OCI-LY1 (cell line): ENCODE results near the gene IFT74.

ENCODE experiments used
- H2AFZ ChIP-seq: fragments of 200-600 bp; sonication (generic), shearing (Covaris generic); 2 replicates; pipeline ENCODE4 v1.6.0; 2014; ENCODE audit warnings: antibody characterized with exemption, mild to moderate bottlenecking, low read length
- H3F3A ChIP-seq: fragments of 200-600 bp; sonication (generic), shearing (Covaris generic); 2 replicates; pipeline ENCODE4 v1.6.0; 2014; ENCODE audit warnings: mild to moderate bottlenecking, antibody characterized with exemption, low read length, moderate library complexity; ENCODE audit not compliant: insufficient read depth
- H3K27ac ChIP-seq: fragments of 200-600 bp; sonication (generic); 2 replicates; pipeline ENCODE4 v1.5.1; 2014; ENCODE audit warnings: low read length, mixed run types, mild to moderate bottlenecking, low read depth; ENCODE audit not compliant: poor library complexity, severe bottlenecking
- H3K27me3 ChIP-seq: fragments of 200-600 bp; sonication (generic); 2 replicates; pipeline ENCODE4 v1.6.0; 2014; ENCODE audit warnings: antibody characterized with exemption, mild to moderate bottlenecking, low read length, moderate library complexity; ENCODE audit not compliant: insufficient read depth
- H3K36me3 ChIP-seq: fragments of 200-600 bp; sonication (generic); 2 replicates; pipeline ENCODE4 v1.6.1; 2014; ENCODE audit warnings: mild to moderate bottlenecking, antibody characterized with exemption, low read length, moderate library complexity, mixed read lengths; ENCODE audit not compliant: insufficient read depth
- H3K4me1 ChIP-seq: fragments of 200-600 bp; sonication (generic); 2 replicates; pipeline ENCODE4 v1.5.1; 2014; ENCODE audit warnings: mild to moderate bottlenecking, low read length, moderate library complexity; ENCODE audit not compliant: insufficient read depth, severe bottlenecking
- H3K4me2 ChIP-seq: fragments of 200-600 bp; sonication (generic), shearing (Covaris generic); 2 replicates; pipeline ENCODE4 v1.6.1; 2014; ENCODE audit warnings: low read length
- H3K4me3 ChIP-seq: fragments of 200-600 bp; sonication (generic); 2 replicates; pipeline ENCODE4 v1.5.1; 2014; ENCODE audit warnings: low read length, low read depth, mild to moderate bottlenecking, mixed read lengths; ENCODE audit not compliant: poor library complexity, severe bottlenecking
- H3K79me2 ChIP-seq: fragments of 200-600 bp; shearing (Covaris generic); 2 replicates; pipeline ENCODE4 v1.6.1; 2016; ENCODE audit warnings: mixed run types, low read length, mixed read lengths; ENCODE audit not compliant: insufficient read depth
- H3K9ac ChIP-seq: fragments of 200-600 bp; sonication (generic), shearing (Covaris generic); 2 replicates; pipeline ENCODE4 v1.6.1; 2014; ENCODE audit warnings: mild to moderate bottlenecking, low read length, mixed read lengths
- H3K9me2 ChIP-seq: fragments of 200-600 bp; sonication (generic), shearing (Covaris generic); 2 replicates; pipeline ENCODE4 v1.6.1; 2014; ENCODE audit warnings: low read depth, mild to moderate bottlenecking, low read length, mixed read lengths
- H3K9me3 ChIP-seq: fragments of 200-600 bp; shearing (Covaris generic); 2 replicates; pipeline ENCODE4 v1.6.1; 2014; ENCODE audit warnings: low read length, mixed read lengths
- H4K20me1 ChIP-seq: fragments of 200-600 bp; sonication (generic), shearing (Covaris generic); 2 replicates; pipeline ENCODE4 v1.6.0; 2016; ENCODE audit warnings: mild to moderate bottlenecking, low read length; ENCODE audit not compliant: insufficient read depth
- EZH2 ChIP-seq: fragments of 200-600 bp; sonication (generic), shearing (Covaris generic); IDR thresholded peaks from 2 replicates; pipeline ENCODE4 v1.8.0; 2017; ENCODE audit warnings: borderline replicate concordance, mixed run types, mild to moderate bottlenecking, antibody characterized with exemption, low read length, moderate library complexity, mixed read lengths
- TF ChIP-seq, protein P1 (sequence below): fragments of 200-600 bp; sonication (generic), shearing (Covaris generic); IDR thresholded peaks from 2 replicates; pipeline ENCODE4 v1.5.1; 2017; ENCODE audit warnings: mild to moderate bottlenecking, antibody characterized with exemption, low read length, moderate library complexity, mixed read lengths

Gene IFT74

GRCh38 chr9:27094640-27095298, 138.6 kb downstream of the IFT74 start:
- Histone ChIP-seq H3K79me2 (no peaks in the 10 kb centered on the region), H3K9ac (no peak overlapping the region), H3K9me2 (no peaks in the 10 kb centered on the region), H2AFZ (no peak overlapping the region), H3K9me3 (no peaks in the 10 kb centered on the region), H3K4me2 (no peak overlapping the region), H3K4me3 (no peak overlapping the region), H3F3A (no peaks in the 10 kb centered on the region), H4K20me1 (no peaks in the 10 kb centered on the region), H3K27ac (no peak overlapping the region), H3K27me3 (no peaks in the 10 kb centered on the region), H3K4me1 (no peaks in the 10 kb centered on the region), H3K36me3 (no peaks in the 10 kb centered on the region)
- TF ChIP-seq, protein P1, sequence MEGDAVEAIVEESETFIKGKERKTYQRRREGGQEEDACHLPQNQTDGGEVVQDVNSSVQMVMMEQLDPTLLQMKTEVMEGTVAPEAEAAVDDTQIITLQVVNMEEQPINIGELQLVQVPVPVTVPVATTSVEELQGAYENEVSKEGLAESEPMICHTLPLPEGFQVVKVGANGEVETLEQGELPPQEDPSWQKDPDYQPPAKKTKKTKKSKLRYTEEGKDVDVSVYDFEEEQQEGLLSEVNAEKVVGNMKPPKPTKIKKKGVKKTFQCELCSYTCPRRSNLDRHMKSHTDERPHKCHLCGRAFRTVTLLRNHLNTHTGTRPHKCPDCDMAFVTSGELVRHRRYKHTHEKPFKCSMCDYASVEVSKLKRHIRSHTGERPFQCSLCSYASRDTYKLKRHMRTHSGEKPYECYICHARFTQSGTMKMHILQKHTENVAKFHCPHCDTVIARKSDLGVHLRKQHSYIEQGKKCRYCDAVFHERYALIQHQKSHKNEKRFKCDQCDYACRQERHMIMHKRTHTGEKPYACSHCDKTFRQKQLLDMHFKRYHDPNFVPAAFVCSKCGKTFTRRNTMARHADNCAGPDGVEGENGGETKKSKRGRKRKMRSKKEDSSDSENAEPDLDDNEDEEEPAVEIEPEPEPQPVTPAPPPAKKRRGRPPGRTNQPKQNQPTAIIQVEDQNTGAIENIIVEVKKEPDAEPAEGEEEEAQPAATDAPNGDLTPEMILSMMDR, result no peak
- no peak for TF ChIP-seq EZH2

GRCh38 chr9:27107241-27107640, 151.0 kb downstream of the IFT74 start:
- H3K36me3 ChIP-seq, result no peaks in the 10 kb centered on the region

GRCh38 chr9:27108981-27109541, 152.8 kb downstream of the IFT74 start, which contains the start of gene TEK:
Gene TEK, plus strand, starts transcription at chr9:27109225. Its CDS starts 366 bp downstream, at chr9:27109591.
- no peak within 1 kb of the TSS for H3K4me3 ChIP-seq
- H3K4me1 ChIP-seq, result no peaks in the 10 kb centered on the region
- no peak within 1 kb of the TSS for H3K4me2 ChIP-seq
- H4K20me1 ChIP-seq, result no peaks in the 10 kb centered on the region
- no peak within 1 kb of the TSS for H2AFZ ChIP-seq
- H3K27ac ChIP-seq, result no peak within 1 kb of the TSS
- no peak within 1 kb of the TSS for H3K9ac ChIP-seq
- TF ChIP-seq, protein P1, result no peak
- TF ChIP-seq EZH2, result no peak
- no peaks in the 10 kb centered on the region for H3K79me2 ChIP-seq
- no peaks in the 10 kb centered on the region for H3K9me3 ChIP-seq
- H3K36me3 ChIP-seq, result no peaks in the 10 kb centered on the region
- no peaks in the 10 kb centered on the region for H3K27me3 ChIP-seq
- H3F3A ChIP-seq, result no peaks in the 10 kb centered on the region
- H3K9me2 ChIP-seq, result no peaks in the 10 kb centered on the region

More at GRCh38 chr9:27107241-27107640, 151.0 kb downstream of the IFT74 start:
- H3K9ac ChIP-seq, result no peak overlapping the region
- no peak for TF ChIP-seq EZH2
- TF ChIP-seq, protein P1, result no peak
- H3K4me1 ChIP-seq, result no peaks in the 10 kb centered on the region
- no peaks in the 10 kb centered on the region for H3F3A ChIP-seq
- H2AFZ ChIP-seq, result no peak overlapping the region
- H3K4me2 ChIP-seq, result no peak overlapping the region
- no peaks in the 10 kb centered on the region for H3K9me3 ChIP-seq
- H3K9me2 ChIP-seq, result no peaks in the 10 kb centered on the region
- H3K79me2 ChIP-seq, result no peaks in the 10 kb centered on the region
- no peak overlapping the region for H3K4me3 ChIP-seq
- no peaks in the 10 kb centered on the region for H3K27me3 ChIP-seq
- H4K20me1 ChIP-seq, result no peaks in the 10 kb centered on the region
- H3K27ac ChIP-seq, result no peak overlapping the region
